GM12864 (cell line): ENCODE results near the gene RNF111.

Experiments used
- DNase-seq: peaks from one replicate; pipeline ENCODE4 v3.0.0-alpha.2; 2011; ENCODE audit warnings: low read depth
- H3K4me3 ChIP-seq: 2 replicates; pipeline ENCODE4 v1.5.1; 2011; ENCODE audit warnings: mild to moderate bottlenecking, low read depth, low read length, control low read depth
- TF ChIP-seq, protein P1 (sequence below): IDR thresholded peaks from 2 replicates; pipeline ENCODE4 v1.5.1; 2011; ENCODE audit warnings: low read depth, mild to moderate bottlenecking, moderate library complexity, low read length, control low read depth, inconsistent platforms; ENCODE audit errors: missing control alignments

The RNF111 gene

GRCh38 chr15:58962136-58962535, 25.3 kb upstream of the RNF111 start:
- TF ChIP-seq, protein P1, sequence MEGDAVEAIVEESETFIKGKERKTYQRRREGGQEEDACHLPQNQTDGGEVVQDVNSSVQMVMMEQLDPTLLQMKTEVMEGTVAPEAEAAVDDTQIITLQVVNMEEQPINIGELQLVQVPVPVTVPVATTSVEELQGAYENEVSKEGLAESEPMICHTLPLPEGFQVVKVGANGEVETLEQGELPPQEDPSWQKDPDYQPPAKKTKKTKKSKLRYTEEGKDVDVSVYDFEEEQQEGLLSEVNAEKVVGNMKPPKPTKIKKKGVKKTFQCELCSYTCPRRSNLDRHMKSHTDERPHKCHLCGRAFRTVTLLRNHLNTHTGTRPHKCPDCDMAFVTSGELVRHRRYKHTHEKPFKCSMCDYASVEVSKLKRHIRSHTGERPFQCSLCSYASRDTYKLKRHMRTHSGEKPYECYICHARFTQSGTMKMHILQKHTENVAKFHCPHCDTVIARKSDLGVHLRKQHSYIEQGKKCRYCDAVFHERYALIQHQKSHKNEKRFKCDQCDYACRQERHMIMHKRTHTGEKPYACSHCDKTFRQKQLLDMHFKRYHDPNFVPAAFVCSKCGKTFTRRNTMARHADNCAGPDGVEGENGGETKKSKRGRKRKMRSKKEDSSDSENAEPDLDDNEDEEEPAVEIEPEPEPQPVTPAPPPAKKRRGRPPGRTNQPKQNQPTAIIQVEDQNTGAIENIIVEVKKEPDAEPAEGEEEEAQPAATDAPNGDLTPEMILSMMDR, result no peak
- no peak overlapping the region for H3K4me3 ChIP-seq
- DNase-seq, result no peak

DNA sequence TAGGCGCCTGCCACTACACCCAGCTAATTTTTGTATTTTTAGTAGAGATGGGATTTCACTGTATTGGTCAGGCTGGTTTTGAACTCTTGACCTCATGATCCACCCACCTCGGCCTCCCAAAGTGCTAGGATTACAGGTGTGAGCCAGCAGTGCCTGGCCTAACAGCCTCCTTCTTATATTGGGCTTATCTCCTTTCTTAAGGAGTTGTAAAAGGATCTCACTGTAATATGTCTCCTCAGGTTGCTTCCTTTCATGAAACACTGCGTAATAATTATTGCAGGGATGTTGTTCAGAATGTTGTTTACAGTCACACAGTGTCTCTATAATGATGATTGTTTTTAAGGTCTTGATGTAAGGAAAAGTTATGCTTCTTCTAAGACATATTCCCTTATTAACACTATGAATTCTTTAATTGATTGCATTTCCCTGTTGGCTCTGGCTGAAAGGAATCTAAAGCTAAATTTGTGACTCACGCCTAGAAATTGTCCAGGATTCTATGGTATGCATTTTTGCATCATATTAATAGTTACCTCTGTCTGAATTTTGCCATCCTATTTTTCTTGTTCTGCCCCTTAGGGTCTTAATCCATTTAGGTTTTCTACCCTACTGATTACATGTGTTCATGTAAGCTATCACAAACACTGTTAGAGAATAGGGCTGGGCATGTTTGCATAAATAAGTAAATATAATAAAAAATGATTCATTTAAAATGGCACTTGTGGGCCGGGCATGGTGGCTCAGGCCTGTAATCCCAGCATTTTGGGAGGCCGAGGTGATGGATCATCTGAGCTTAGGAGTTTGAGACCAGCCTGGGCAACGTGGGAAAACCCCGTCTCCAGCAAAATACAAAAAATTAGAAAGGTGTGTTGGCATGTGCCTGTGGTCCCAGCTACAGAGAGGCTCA, 24.5 kb upstream of the RNF111 start:
- TF ChIP-seq, protein P1, result no peak
- H3K4me3 ChIP-seq, result no peak overlapping the region
- no peak for DNase-seq

DNA sequence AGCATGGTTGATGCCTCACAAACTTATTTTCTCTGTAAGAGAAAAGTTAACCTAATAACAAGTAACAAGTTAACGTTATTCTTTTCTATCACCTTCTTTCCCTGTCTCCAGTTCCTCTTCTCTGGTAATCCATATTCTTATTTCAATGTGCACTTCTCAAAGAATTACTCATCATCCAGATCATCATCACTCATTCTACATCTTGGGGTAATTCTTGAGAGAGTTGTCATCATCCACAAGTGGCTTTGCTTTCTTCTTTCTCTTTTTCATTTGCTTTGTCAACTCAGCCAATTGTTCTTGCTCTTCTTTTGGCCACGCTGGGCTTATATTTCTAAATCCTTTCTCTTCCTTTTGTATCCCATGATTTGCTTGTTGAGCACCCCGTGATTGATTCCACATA, 20.8 kb upstream of the RNF111 start:
- no peak overlapping the region for H3K4me3 ChIP-seq
- TF ChIP-seq, protein P1, result no peak
- DNase-seq, result no peak

DNA sequence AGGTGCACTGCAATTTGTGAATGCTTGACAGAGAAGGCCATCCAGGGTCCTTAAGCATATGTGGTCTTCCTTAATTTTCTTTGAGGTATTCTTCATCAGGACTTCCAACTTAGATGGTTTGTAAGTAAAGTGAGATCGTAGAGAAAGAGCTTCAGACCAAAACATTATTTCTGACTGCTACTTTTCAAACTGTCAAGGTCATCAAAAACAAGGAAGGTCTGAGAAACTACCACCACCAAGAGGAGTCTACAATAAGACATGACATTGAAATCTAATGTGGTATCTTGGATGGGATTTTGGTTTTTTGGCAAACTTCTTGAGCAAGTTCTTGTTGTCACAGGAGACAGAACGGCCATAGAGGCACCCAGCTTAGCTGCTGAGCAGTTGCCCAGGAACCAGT, 20.0 kb upstream of the RNF111 start:
- H3K4me3 ChIP-seq, result no peak overlapping the region
- DNase-seq, result no peak
- TF ChIP-seq, protein P1, result no peak

- no peak for DNase-seq
- TF ChIP-seq, protein P1, result no peak
- H3K4me3 ChIP-seq, result no peak overlapping the region
These were observed 9.6 kb upstream of the RNF111 start for GRCh38 chr15:58977887-58978286.

GRCh38 chr15:58980351-58980939, 7.0 kb upstream of the RNF111 start:
- peak overlapping the region; percentile 43; the same call in 1 of the 2 replicates for H3K4me3 ChIP-seq
- peak; percentile 46 for DNase-seq
- TF ChIP-seq, protein P1, result peak; percentile 27
